ENCODE measurements around the gene MTMR1.
A peak's percentile ranks its signal among the peaks of the same experiment; 100 is the strongest.

Gene MTMR1

GRCh38 chrX:150651906-150652305 is 41.3 kb upstream of the MTMR1 start:
- no peak overlapping the region for H3K4me3 ChIP-seq (ENCODE audit: low read depth, low read length)
- no peak for DNase-seq (ENCODE audit: low read depth)
- no peak for TF ChIP-seq CTCF (conservative IDR thresholded peaks at IDR 0.05; ENCODE audit: low read depth, low read length)

DNA sequence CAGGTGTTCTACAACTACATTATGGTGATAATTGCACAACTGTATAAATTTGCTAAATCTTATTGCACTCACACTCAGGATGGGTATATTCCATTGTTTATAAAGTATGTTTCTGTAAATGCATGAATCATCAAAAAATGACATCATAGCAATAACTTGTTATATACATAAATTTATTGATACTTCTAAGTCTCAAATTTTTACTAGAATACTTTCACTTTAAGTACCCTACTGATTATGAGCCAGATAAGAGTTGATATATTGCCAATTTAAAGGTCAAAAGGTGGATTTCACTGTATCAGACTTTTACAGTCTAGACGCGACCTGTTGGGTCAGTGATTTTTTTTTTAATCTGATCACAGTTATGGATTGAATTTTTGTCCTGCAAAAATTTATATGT is 37.4 kb upstream of the MTMR1 start:
- no peak overlapping the region for H3K4me3 ChIP-seq (ENCODE audit: low read depth, low read length)
- no peak for TF ChIP-seq CTCF (conservative IDR thresholded peaks at IDR 0.05; ENCODE audit: low read depth, low read length)
- DNase-seq (ENCODE audit: low read depth) = no peak

- no peak for TF ChIP-seq CTCF (conservative IDR thresholded peaks at IDR 0.05; ENCODE audit: low read depth, low read length)
- no peak overlapping the region for H3K4me3 ChIP-seq (ENCODE audit: low read depth, low read length)
- no peak for DNase-seq (ENCODE audit: low read depth)
Observed at GRCh38 chrX:150663073-150663472, 30.1 kb upstream of the MTMR1 start.

- DNase-seq (ENCODE audit: low read depth) = peak; percentile 16
- TF ChIP-seq CTCF (conservative IDR thresholded peaks at IDR 0.05; ENCODE audit: low read depth, low read length) = no peak
- no peak overlapping the region for H3K4me3 ChIP-seq (ENCODE audit: low read depth, low read length)
Observed at GRCh38 chrX:150664290-150664689, 28.9 kb upstream of the MTMR1 start.

DNA sequence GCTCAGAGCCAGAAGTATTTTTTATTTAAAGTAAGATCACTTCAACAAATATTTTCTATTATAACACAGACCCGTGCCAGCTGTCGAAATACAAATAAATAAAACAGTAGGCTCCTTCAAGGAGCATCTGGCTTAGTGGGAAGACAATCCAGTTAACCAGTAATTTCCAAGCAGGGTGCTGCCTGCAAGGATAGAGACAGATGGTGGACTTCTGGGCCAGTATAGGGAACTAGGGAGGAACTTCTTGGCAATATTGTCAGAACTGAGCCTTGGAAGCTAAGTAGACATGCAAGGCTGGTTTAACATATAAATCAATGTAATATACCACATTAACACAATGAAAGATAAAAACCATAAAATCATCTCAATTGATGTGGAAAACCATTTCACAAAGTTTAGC is 17.0 kb upstream of the MTMR1 start:
- TF ChIP-seq CTCF (conservative IDR thresholded peaks at IDR 0.05; ENCODE audit: low read depth, low read length) = no peak
- no peak overlapping the region for H3K4me3 ChIP-seq (ENCODE audit: low read depth, low read length)
- DNase-seq (ENCODE audit: low read depth) = no peak

- peak; percentile 59 for DNase-seq (ENCODE audit: low read depth)
- TF ChIP-seq CTCF (conservative IDR thresholded peaks at IDR 0.05; ENCODE audit: low read depth, low read length) = peak; percentile 65
- no peak overlapping the region for H3K4me3 ChIP-seq (ENCODE audit: low read depth, low read length)
Observed at GRCh38 chrX:150680974-150681373, 12.2 kb upstream of the MTMR1 start.

DNA sequence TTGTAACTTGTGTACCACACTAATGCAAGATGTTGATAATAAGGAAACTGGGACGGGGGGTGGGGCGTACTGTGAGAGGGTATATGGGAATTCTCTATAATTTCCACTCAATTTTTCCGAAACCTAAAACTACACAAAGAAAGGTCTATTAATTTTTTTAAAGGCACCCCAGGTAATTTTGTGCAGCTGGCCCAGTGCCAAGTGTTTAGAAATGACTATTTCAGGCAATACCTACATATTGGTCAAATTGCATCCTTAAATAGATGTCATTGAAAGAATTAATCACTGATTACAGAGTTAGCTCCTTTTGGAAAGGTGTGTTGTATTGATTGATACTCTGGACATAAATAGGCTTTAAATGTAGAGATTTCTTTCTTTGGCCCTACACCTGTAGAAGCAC is 10.1 kb upstream of the MTMR1 start:
- no peak for DNase-seq (ENCODE audit: low read depth)
- no peak overlapping the region for H3K4me3 ChIP-seq (ENCODE audit: low read depth, low read length)
- TF ChIP-seq CTCF (conservative IDR thresholded peaks at IDR 0.05; ENCODE audit: low read depth, low read length) = no peak
